Panc1 (cell line): ENCODE data around the gene PRR15. TPM values are rescaled to one million over a fixed set of nuclear protein-coding genes. Genes with fewer than 3 reads are reported as not detected.

Experiments
- ATAC-seq: fragments of 200-7000 bp; cut with Tn5 transposase; 2 replicates; pipeline ENCODE4 v1.9.1; 2020; ENCODE audit warnings: mild to moderate bottlenecking, moderate library complexity
- Bru-seq: library from RNA; stranded (reverse); fragments of 400-500 nt; gene quantifications from one replicate; lab custom pipeline; 2021; lab: Mats Ljungman, UMichigan
- BruChase-seq, 2 experiments: library from RNA; stranded (reverse); fragments of 400-500 nt; gene quantifications; one replicate each; lab custom pipeline; 2021; lab: Mats Ljungman, UMichigan
- BruUV-seq: library from RNA; stranded (reverse); fragments of 400-500 nt; replicated peaks from 2 replicates; lab custom pipeline; 2021; lab: Mats Ljungman, UMichigan
- CTCF ChIA-PET: fragments of 300-600 bp; sonication (Branson Sonifier 250); formaldehyde crosslinking; loops from one replicate; lab custom pipeline; 2022; ENCODE audit warnings: antibody characterized with exemption; lab: Charles Lee
- POLR2A ChIA-PET: fragments of 300-600 bp; sonication (Branson Sonifier 250); formaldehyde crosslinking; loops from one replicate; lab custom pipeline; 2022; ENCODE audit warnings: antibody characterized with exemption; lab: Charles Lee
- DNase-seq: peaks from one replicate; pipeline ENCODE4 v3.0.0-alpha.2; 2010; ENCODE audit warnings: low read depth, low spot score
- H3K27ac ChIP-seq: 2 replicates; pipeline ENCODE4 v1.5.1; 2011; ENCODE audit warnings: mild to moderate bottlenecking, low read length, inconsistent platforms
- H3K27me3 ChIP-seq: fragments of 200-500 bp; sonication (Bioruptor generic); 2 replicates; pipeline ENCODE4 v1.6.0; 2014; ENCODE audit warnings: low read length, inconsistent platforms; ENCODE audit not compliant: control insufficient read depth, insufficient read depth
- H3K36me3 ChIP-seq: fragments of 200-500 bp; sonication (Bioruptor generic); 2 replicates; pipeline ENCODE4 v1.5.1; 2014; ENCODE audit warnings: inconsistent platforms, mild to moderate bottlenecking, low read length, moderate library complexity; ENCODE audit not compliant: control insufficient read depth, insufficient read depth
- H3K4me1 ChIP-seq: 2 replicates; pipeline ENCODE4 v1.5.1; 2011; ENCODE audit warnings: inconsistent platforms, mild to moderate bottlenecking, low read length, moderate library complexity; ENCODE audit not compliant: control insufficient read depth, insufficient read depth
- H3K4me3 ChIP-seq, 2 experiments: 2 replicates each; pipeline ENCODE4 v1.5.1; 2011 to 2012; ENCODE audit warnings: low read depth in 2 of 2, low read length in 2 of 2, mild to moderate bottlenecking in 2 of 2, inconsistent platforms in 1 of 2, moderate library complexity in 1 of 2
- H3K9me3 ChIP-seq: fragments of 200-500 bp; sonication (Bioruptor generic); 2 replicates; pipeline ENCODE4 v1.5.1; 2014; ENCODE audit warnings: low read depth, mild to moderate bottlenecking, inconsistent platforms, low read length, moderate library complexity; ENCODE audit not compliant: control insufficient read depth, insufficient read depth
- POLR2AphosphoS5 ChIP-seq: IDR thresholded peaks from 2 replicates; pipeline ENCODE4 v1.6.1; 2012; ENCODE audit warnings: mild to moderate bottlenecking, low read depth, low read length, moderate library complexity
- SIN3A ChIP-seq: IDR thresholded peaks from 2 replicates; pipeline ENCODE4 v1.6.1; 2012; ENCODE audit warnings: low read depth, mild to moderate bottlenecking, low read length, moderate library complexity, borderline replicate concordance; ENCODE audit not compliant: insufficient read depth
- TCF7L2 ChIP-seq: IDR thresholded peaks from 2 replicates; pipeline ENCODE4 v1.6.1; 2011; ENCODE audit warnings: mild to moderate bottlenecking, low read depth, low read length, inconsistent platforms
- in situ Hi-C: cut with HindIII; loops from 2 replicates; pipeline ENCODE4 v1.10.0; 2016; ENCODE audit warnings: low sequenced_read_pairs, low pct_unique_long_range_greater_than_20kb
- intact Hi-C: fragments of 100-400 bp; cut with micrococcal nuclease; formaldehyde crosslinking; loops from one replicate; pipeline ENCODE4 v1.10.0; 2022; ENCODE audit not compliant: unreplicated experiment
- long read RNA-seq: library from polyadenylated mRNA; unstranded; transcript quantifications from one replicate; pipeline ENCODE4 v2.0.0, GENCODE V29; 2021; ENCODE audit not compliant: unreplicated experiment
- polyA plus RNA-seq: library from polyadenylated mRNA; unstranded; fragments of >200 nt; gene quantifications from one replicate; pipeline ENCODE4 v1.2.1, GENCODE V29; 2012; ENCODE audit warnings: missing spikeins; ENCODE audit not compliant: insufficient read length
- total RNA-seq: library from RNA; stranded (reverse); gene quantifications from one replicate; pipeline ENCODE4 v1.2.1, GENCODE V29; 2021; ENCODE audit not compliant: unreplicated experiment
- TF ChIP-seq, protein P1 (sequence below), 2 experiments: IDR thresholded peaks; 2 replicates each; pipeline ENCODE4 v1.6.1; 2011 to 2012; ENCODE audit warnings: low read depth in 2 of 2, control low read depth in 1 of 2, low read length in 1 of 2, mild to moderate bottlenecking in 1 of 2, moderate library complexity in 1 of 2; ENCODE audit not compliant: insufficient read depth in 1 of 2
- TF ChIP-seq, protein P2 (sequence below): fragments of 450-650 bp; IDR thresholded peaks from 2 replicates; pipeline ENCODE4 v1.5.1; 2017; ENCODE audit warnings: mild to moderate bottlenecking

PRR15 gene, protein sequence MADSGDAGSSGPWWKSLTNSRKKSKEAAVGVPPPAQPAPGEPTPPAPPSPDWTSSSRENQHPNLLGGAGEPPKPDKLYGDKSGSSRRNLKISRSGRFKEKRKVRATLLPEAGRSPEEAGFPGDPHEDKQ
- 0.23 TPM for total RNA-seq
- polyA plus RNA-seq = 0.13 TPM
- Bru-seq, nascent RNA = percentile 22 among the genes with signal in this experiment
- BruChase-seq, experiment 1, labeled RNA remaining after a 2-hour chase = percentile 29 among the genes with signal in this experiment
- BruChase-seq, experiment 2, labeled RNA remaining after a 6-hour chase = percentile 31 among the genes with signal in this experiment
- long read RNA-seq = 0 reads

DNA sequence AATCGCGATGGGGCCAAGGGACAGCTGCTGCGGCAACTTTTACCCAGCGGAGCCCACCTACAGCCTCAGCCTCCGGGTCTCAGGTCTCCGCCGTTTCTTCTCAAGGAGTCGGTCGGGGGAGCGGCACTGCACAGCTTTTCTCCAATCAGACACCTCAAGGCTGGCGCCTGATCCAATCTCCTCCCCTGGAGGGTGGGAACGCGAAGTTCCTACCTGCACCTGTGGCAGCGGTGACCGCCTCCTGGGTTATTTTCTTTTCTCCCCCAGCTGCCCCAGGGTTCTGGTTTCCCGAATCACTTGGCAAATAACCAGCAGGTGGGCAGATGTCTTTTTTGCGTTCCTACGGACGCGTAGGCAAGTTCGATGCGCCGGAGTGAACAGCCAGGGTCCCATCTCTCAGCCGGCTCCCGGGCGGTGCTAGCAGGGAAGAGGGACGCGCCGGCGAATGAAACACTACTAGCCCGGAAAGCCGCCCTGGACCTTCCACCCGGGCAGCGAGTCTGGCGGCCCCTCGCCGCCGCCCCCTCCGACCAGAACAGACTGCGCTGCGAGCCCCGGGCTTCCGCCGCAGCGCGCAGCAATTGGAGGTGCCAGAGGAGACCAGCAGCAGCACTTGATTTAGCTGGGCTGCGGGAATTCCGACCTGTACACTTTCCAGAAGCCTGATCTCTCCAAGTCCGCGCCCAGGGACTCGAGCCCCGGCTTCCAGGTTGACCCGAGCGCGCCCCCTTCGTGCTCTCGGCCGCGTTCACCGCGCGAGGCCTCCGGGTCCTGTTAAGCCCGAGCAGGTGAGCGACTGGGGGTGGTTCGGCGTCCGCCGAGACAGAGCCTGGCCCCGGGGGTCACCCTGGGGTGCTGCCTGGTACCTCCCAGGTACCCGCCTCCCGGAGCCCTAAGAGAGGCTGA lies at the start of gene PRR15:
TSS of gene PRR15 (plus strand) at position 246 of the 906 bp plus-strand sequence. CDS start 2,495 bp downstream, outside the sequence.
- ChIA-PET CTCF (no interaction called here), POLR2A (no interaction called here)
- peak within 1 kb of the TSS; percentile 44 to 67 for H3K4me3 ChIP-seq
- no peaks in the 10 kb centered on the region for H3K36me3 ChIP-seq
- no TSS peak for BruUV-seq
- H3K27ac ChIP-seq = 0 out of 2 replicates have a peak within 1 kb of the TSS, but pooled peaks have one; percentile 23
- peak; percentile 60 for ATAC-seq
- intact Hi-C loops = no loop called here
- H3K9me3 ChIP-seq = no peaks in the 10 kb centered on the region
- TF ChIP-seq SIN3A = no peak
- TF ChIP-seq, protein P1, sequence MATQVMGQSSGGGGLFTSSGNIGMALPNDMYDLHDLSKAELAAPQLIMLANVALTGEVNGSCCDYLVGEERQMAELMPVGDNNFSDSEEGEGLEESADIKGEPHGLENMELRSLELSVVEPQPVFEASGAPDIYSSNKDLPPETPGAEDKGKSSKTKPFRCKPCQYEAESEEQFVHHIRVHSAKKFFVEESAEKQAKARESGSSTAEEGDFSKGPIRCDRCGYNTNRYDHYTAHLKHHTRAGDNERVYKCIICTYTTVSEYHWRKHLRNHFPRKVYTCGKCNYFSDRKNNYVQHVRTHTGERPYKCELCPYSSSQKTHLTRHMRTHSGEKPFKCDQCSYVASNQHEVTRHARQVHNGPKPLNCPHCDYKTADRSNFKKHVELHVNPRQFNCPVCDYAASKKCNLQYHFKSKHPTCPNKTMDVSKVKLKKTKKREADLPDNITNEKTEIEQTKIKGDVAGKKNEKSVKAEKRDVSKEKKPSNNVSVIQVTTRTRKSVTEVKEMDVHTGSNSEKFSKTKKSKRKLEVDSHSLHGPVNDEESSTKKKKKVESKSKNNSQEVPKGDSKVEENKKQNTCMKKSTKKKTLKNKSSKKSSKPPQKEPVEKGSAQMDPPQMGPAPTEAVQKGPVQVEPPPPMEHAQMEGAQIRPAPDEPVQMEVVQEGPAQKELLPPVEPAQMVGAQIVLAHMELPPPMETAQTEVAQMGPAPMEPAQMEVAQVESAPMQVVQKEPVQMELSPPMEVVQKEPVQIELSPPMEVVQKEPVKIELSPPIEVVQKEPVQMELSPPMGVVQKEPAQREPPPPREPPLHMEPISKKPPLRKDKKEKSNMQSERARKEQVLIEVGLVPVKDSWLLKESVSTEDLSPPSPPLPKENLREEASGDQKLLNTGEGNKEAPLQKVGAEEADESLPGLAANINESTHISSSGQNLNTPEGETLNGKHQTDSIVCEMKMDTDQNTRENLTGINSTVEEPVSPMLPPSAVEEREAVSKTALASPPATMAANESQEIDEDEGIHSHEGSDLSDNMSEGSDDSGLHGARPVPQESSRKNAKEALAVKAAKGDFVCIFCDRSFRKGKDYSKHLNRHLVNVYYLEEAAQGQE (IDR thresholded peaks at IDR 0.05; ENCODE audit: insufficient read depth in 1 of 2, low read depth in 2 of 2, low read length in 1 of 2) = no peak
- no peak for TF ChIP-seq TCF7L2
- H3K27me3 ChIP-seq = peaks cover 20% of the 10 kb centered on the region
- H3K4me1 ChIP-seq = peaks cover 10% of the 10 kb centered on the region
- no peak for DNase-seq
- in situ Hi-C loops = no loop called here

DNA sequence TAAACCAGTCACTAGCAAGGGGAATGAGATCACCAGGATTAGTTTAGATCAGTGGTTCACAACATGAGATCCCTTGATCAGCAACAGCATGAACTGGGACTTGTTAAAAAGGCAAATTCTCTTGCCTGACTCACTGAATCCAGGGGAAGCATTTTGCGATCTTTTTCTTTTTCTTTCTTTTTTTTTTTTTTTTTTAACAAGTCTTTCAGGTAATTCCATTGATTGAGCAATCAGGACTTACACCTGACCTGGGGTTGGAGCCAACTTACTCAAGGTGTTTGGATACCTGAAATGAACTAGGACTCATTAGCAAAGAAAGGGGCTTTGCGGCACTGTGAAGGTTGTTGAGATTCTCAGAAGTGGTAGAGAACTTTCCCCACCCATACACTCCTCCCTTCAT lies 47.1 kb upstream of the PRR15 start:
- TF ChIP-seq TCF7L2 (no peak), SIN3A (no peak), POLR2AphosphoS5 (no peak)
- TF ChIP-seq, protein P2, sequence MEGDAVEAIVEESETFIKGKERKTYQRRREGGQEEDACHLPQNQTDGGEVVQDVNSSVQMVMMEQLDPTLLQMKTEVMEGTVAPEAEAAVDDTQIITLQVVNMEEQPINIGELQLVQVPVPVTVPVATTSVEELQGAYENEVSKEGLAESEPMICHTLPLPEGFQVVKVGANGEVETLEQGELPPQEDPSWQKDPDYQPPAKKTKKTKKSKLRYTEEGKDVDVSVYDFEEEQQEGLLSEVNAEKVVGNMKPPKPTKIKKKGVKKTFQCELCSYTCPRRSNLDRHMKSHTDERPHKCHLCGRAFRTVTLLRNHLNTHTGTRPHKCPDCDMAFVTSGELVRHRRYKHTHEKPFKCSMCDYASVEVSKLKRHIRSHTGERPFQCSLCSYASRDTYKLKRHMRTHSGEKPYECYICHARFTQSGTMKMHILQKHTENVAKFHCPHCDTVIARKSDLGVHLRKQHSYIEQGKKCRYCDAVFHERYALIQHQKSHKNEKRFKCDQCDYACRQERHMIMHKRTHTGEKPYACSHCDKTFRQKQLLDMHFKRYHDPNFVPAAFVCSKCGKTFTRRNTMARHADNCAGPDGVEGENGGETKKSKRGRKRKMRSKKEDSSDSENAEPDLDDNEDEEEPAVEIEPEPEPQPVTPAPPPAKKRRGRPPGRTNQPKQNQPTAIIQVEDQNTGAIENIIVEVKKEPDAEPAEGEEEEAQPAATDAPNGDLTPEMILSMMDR = no peak
- TF ChIP-seq, protein P1 (IDR thresholded peaks at IDR 0.05; ENCODE audit: insufficient read depth in 1 of 2, low read depth in 2 of 2, low read length in 1 of 2) = no peak
- BruUV-seq = no TSS peak
- CTCF ChIA-PET = no interaction called here
- intact Hi-C loops (no loop called here), in situ Hi-C loops (no loop called here)
- Histone ChIP-seq H3K4me1 (no peaks in the 10 kb centered on the region), H3K4me3 (no peak overlapping the region), H3K27me3 (no peaks in the 10 kb centered on the region), H3K36me3 (no peaks in the 10 kb centered on the region), H3K27ac (no peak overlapping the region), H3K9me3 (no peaks in the 10 kb centered on the region)
- DNase-seq (no peak), ATAC-seq (no peak)
- POLR2A ChIA-PET = no interaction called here
